Natural killer cell treated with Interleukin-12 subunit alpha and Interleukin-12 subunit beta and Interleukin-15 and Interleukin-18, amount 100 ng/mL, for 72 hours (primary cell): ENCODE results near the gene PHLPP1. TPM values are rescaled to one million over a fixed set of nuclear protein-coding genes. Genes with fewer than 3 reads are reported as not detected.
A peak's percentile ranks its signal among the peaks of the same experiment; 100 is the strongest.

Experiments
- ATAC-seq, 2 donors: fragments of 150-1000 bp; cut with Tn5 transposase in 1 of 2; sonication (Bioruptor Pico), chemical (Tn5 transposase) in 1 of 2; 2 replicates each; pipeline ENCODE4 v1.10.0; 2021
- DNase-seq: peaks from one replicate; pipeline ENCODE4 v3.0.0; 2022; ENCODE audit warnings: low spot score
- H3K27ac Mint-ChIP-seq, 2 donors: 1 replicate in 1 of 2; 2 replicates in 1 of 2; pipeline ENCODE4 v1.8.0; 2022; ENCODE audit warnings: mixed read lengths in 2 of 2, mild to moderate bottlenecking in 1 of 2, moderate library complexity in 1 of 2
- H3K27me3 Mint-ChIP-seq, 2 donors: 1 replicate in 1 of 2; 2 replicates in 1 of 2; pipeline ENCODE4 v1.8.0; 2022; ENCODE audit warnings: mixed read lengths in 2 of 2
- H3K36me3 Mint-ChIP-seq: one replicate; pipeline ENCODE4 v1.8.0; 2022; ENCODE audit warnings: mixed read lengths
- H3K4me1 Mint-ChIP-seq, 2 donors: 1 replicate in 1 of 2; 2 replicates in 1 of 2; pipeline ENCODE4 v1.8.0; 2022; ENCODE audit warnings: low read depth in 2 of 2, mixed read lengths in 2 of 2, mild to moderate bottlenecking in 1 of 2
- H3K4me3 Mint-ChIP-seq: one replicate; pipeline ENCODE4 v1.8.0; 2022; ENCODE audit warnings: mixed read lengths
- H3K9me3 Mint-ChIP-seq: 2 replicates; pipeline ENCODE4 v1.8.0; 2022; ENCODE audit warnings: mixed read lengths
- total RNA-seq, 2 donors: library from RNA; stranded (reverse); gene quantifications; one replicate each; pipeline ENCODE4 v1.2.3, GENCODE V29; 2022

PHLPP1 gene
- total RNA-seq, 2 donors from 2014 or later = 8.3 to 12.7 TPM

DNA sequence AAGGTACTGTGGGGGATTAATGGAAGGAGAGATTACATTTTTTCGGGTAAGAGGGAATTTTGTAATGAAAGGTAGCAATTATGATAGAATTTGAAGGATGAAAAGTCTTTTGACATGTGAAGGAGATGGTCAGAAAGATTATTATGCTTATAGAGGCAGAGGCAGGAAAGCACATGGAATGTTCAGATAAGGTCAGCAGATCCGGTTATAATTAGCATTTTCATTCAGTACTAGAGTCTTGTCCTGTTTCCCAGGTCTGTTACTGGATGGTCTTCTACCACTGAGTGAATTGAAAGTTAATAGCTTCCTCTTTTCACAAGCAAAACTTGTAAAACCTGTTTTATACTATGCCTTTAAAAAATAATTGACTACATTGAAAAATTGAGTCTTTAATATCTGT, 116.9 kb downstream of the PHLPP1 start:
- no peak for ATAC-seq
- H3K9me3 Mint-ChIP-seq = no peaks in the 10 kb centered on the region
- no peak overlapping the region for H3K4me3 Mint-ChIP-seq
- no peak for DNase-seq
- H3K27me3 Mint-ChIP-seq = no peaks in the 10 kb centered on the region
- peaks cover 2 to 13% of the 10 kb centered on the region in 2 donors for H3K4me1 Mint-ChIP-seq
- no peaks in the 10 kb centered on the region for H3K36me3 Mint-ChIP-seq
- H3K27ac Mint-ChIP-seq = no peak overlapping the region

GRCh38 chr18:62833494-62833893, 118.2 kb downstream of the PHLPP1 start:
- Mint-ChIP-seq H3K36me3 (no peaks in the 10 kb centered on the region), H3K4me3 (no peak overlapping the region), H3K9me3 (no peaks in the 10 kb centered on the region), H3K27ac (no peak overlapping the region), H3K27me3 (no peaks in the 10 kb centered on the region), H3K4me1 (peaks cover 0 to 6% of the 10 kb centered on the region in 2 donors)
- DNase-seq (no peak), ATAC-seq (no peak)

- Mint-ChIP-seq H3K27me3 (no peaks in the 10 kb centered on the region), H3K9me3 (no peaks in the 10 kb centered on the region), H3K36me3 (no peaks in the 10 kb centered on the region), H3K4me1 (peaks cover 0 to 6% of the 10 kb centered on the region in 2 donors), H3K4me3 (no peak overlapping the region), H3K27ac (no peak overlapping the region)
- no peak for ATAC-seq
- no peak for DNase-seq
These were observed 119.4 kb downstream of the PHLPP1 start for GRCh38 chr18:62834715-62835114.

- no peak for ATAC-seq
- no peak overlapping the region for H3K4me3 Mint-ChIP-seq
- peaks cover 0 to 4% of the 10 kb centered on the region in 2 donors for H3K4me1 Mint-ChIP-seq
These were observed 121.7 kb downstream of the PHLPP1 start for GRCh38 chr18:62837011-62837410.

GRCh38 chr18:62838475-62839098, 123.2 kb downstream of the PHLPP1 start:
- Mint-ChIP-seq H3K4me3 (no peak overlapping the region), H3K9me3 (no peaks in the 10 kb centered on the region), H3K4me1 (no peaks in the 10 kb centered on the region), H3K36me3 (no peaks in the 10 kb centered on the region), H3K27me3 (no peaks in the 10 kb centered on the region), H3K27ac (no peak overlapping the region)
- ATAC-seq (no peak), DNase-seq (no peak)

More at GRCh38 chr18:62837011-62837410, 121.7 kb downstream of the PHLPP1 start:
- DNase-seq = no peak
- no peaks in the 10 kb centered on the region for H3K9me3 Mint-ChIP-seq
- H3K36me3 Mint-ChIP-seq = no peaks in the 10 kb centered on the region
- no peak overlapping the region for H3K27ac Mint-ChIP-seq
- no peaks in the 10 kb centered on the region for H3K27me3 Mint-ChIP-seq

- H3K27me3 Mint-ChIP-seq = no peaks in the 10 kb centered on the region
- no peak overlapping the region for H3K27ac Mint-ChIP-seq
- H3K4me1 Mint-ChIP-seq = peaks cover 2 to 9% of the 10 kb centered on the region in 2 donors
- ATAC-seq (no peak), DNase-seq (no peak)
- no peaks in the 10 kb centered on the region for H3K36me3 Mint-ChIP-seq
- no peaks in the 10 kb centered on the region for H3K9me3 Mint-ChIP-seq
- H3K4me3 Mint-ChIP-seq = no peak overlapping the region
These were observed 124.8 kb downstream of the PHLPP1 start for GRCh38 chr18:62839874-62840713.

GRCh38 chr18:62841405-62841804, 126.1 kb downstream of the PHLPP1 start:
- Mint-ChIP-seq H3K4me3 (no peak overlapping the region), H3K27ac (no peak overlapping the region), H3K27me3 (no peaks in the 10 kb centered on the region), H3K36me3 (no peaks in the 10 kb centered on the region), H3K4me1 (peaks cover 12 to 22% of the 10 kb centered on the region in 2 donors), H3K9me3 (no peaks in the 10 kb centered on the region)
- ATAC-seq (no peak), DNase-seq (no peak)

DNA sequence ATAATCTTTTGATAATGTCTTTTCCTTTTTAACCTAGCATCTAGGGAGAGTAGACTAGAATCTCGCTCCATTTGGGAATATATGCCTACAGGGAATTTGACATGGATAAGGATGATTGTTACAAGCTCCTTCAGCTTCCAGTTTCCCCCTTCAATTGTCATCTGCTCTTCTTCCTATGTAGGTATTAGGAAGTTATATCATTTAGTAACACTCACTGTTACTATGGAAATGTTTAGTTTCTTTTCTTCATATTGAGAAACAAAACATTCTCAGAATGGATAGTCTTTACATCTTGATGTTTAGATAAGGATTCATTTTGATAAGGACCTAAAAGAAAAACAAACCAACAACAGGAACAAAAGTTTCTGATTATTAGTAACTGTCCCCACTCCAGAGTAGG, 127.6 kb downstream of the PHLPP1 start:
- Mint-ChIP-seq H3K4me3 (no peak overlapping the region), H3K9me3 (no peaks in the 10 kb centered on the region), H3K27me3 (no peaks in the 10 kb centered on the region), H3K27ac (no peak overlapping the region), H3K36me3 (no peaks in the 10 kb centered on the region), H3K4me1 (peaks cover 16 to 29% of the 10 kb centered on the region in 2 donors)
- ATAC-seq = no peak
- no peak for DNase-seq

- DNase-seq = no peak
- ATAC-seq = peak; percentile 65 to 83
- Mint-ChIP-seq H3K27me3 (no peaks in the 10 kb centered on the region), H3K36me3 (no peaks in the 10 kb centered on the region), H3K27ac (peak overlapping the region; percentile 20 to 71), H3K4me1 (peaks cover 16 to 29% of the 10 kb centered on the region in 2 donors), H3K9me3 (no peaks in the 10 kb centered on the region), H3K4me3 (peak overlapping the region; percentile 68)
These were observed 129.7 kb downstream of the PHLPP1 start for GRCh38 chr18:62844850-62845643.

- no peaks in the 10 kb centered on the region for H3K27me3 Mint-ChIP-seq
These were observed 131.0 kb downstream of the PHLPP1 start for GRCh38 chr18:62846313-62846712.

GRCh38 chr18:62847081-62847480, 131.7 kb downstream of the PHLPP1 start:
- no peak for DNase-seq
- peaks cover 16 to 29% of the 10 kb centered on the region in 2 donors for H3K4me1 Mint-ChIP-seq
- no peak for ATAC-seq
- H3K27ac Mint-ChIP-seq = peak overlapping the region; percentile 50 to 71
- no peaks in the 10 kb centered on the region for H3K9me3 Mint-ChIP-seq
- H3K36me3 Mint-ChIP-seq = no peaks in the 10 kb centered on the region
- H3K4me3 Mint-ChIP-seq = no peak overlapping the region
- H3K27me3 Mint-ChIP-seq = no peaks in the 10 kb centered on the region

More at GRCh38 chr18:62846313-62846712, 131.0 kb downstream of the PHLPP1 start:
- DNase-seq (no peak), ATAC-seq (peak; percentile 63 to 72)
- no peaks in the 10 kb centered on the region for H3K9me3 Mint-ChIP-seq
- peaks cover 16 to 29% of the 10 kb centered on the region in 2 donors for H3K4me1 Mint-ChIP-seq
- H3K4me3 Mint-ChIP-seq = peak overlapping the region; percentile 68
- H3K36me3 Mint-ChIP-seq = no peaks in the 10 kb centered on the region
- peak overlapping the region; percentile 20 to 71 for H3K27ac Mint-ChIP-seq

- DNase-seq (no peak), ATAC-seq (no peak)
- peaks cover 16 to 34% of the 10 kb centered on the region in 2 donors for H3K4me1 Mint-ChIP-seq
- H3K9me3 Mint-ChIP-seq = no peaks in the 10 kb centered on the region
- H3K4me3 Mint-ChIP-seq = no peak overlapping the region
- no peak overlapping the region for H3K27ac Mint-ChIP-seq
- no peaks in the 10 kb centered on the region for H3K36me3 Mint-ChIP-seq
- H3K27me3 Mint-ChIP-seq = no peaks in the 10 kb centered on the region
These were observed 133.6 kb downstream of the PHLPP1 start for GRCh38 chr18:62848946-62849345.

DNA sequence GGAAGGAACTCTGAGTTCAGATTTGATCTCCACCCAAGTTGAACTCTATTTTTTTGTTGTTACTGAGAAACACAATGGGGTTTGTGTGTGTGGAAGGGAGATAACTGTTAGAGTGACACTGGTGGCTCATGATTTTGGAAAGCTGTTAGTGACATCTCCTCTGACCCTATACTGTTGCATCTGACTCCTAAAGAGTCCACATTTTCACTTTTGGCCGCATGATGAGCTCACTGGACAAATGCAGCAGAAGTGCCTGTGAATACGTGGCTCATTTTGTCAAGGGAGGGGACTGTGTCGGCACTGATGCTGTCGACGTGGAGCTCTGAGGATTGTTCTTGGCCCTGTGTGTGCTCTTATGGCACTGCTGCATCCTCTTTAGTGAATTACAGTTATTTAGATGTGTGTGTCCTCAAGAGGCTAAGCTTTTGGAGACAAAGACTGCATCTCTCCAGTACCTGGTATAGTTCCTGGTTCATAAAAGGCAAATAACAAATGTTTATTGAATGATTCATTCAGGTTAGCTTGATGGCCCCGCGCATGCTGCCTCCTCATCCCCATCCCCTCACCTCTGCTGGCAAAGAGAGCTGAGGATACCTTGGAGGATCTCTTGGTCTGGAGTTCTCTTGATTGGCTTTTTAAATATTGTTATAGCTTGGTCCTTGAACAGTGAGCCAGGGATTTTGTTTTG, 135.4 kb downstream of the PHLPP1 start:
- Mint-ChIP-seq H3K27me3 (no peaks in the 10 kb centered on the region), H3K27ac (peak overlapping the region in 1 of 2 donors; percentile 16), H3K9me3 (no peaks in the 10 kb centered on the region), H3K36me3 (no peaks in the 10 kb centered on the region), H3K4me1 (peaks cover 8 to 19% of the 10 kb centered on the region in 2 donors), H3K4me3 (no peak overlapping the region)
- DNase-seq (no peak), ATAC-seq (no peak)
